Cardiac fibroblast (primary cell): ENCODE measurements around the gene CLTB.

Experiments used
- DNase-seq, 2 donors: peaks; one replicate each; pipeline versions ENCODE4 v3.0.0 to v3.0.0-alpha.2; 2010; ENCODE audit warnings: low read depth in 2 of 2
- H3K4me3 ChIP-seq, 2 donors: replicated peaks in 1 of 2; 1 replicate in 1 of 2; 2 replicates in 1 of 2; pipeline ENCODE4 v1.5.1; 2011; ENCODE audit warnings: low read depth in 2 of 2, low read length in 2 of 2, mild to moderate bottlenecking in 2 of 2, moderate library complexity in 1 of 2
- CTCF ChIP-seq: IDR thresholded peaks from one replicate; pipeline ENCODE4 v1.5.1; 2011; ENCODE audit warnings: low read depth, mild to moderate bottlenecking, low read length, inconsistent platforms

The CLTB gene

GRCh38 chr5:176388003-176388443, 28.3 kb downstream of the CLTB start:
- TF ChIP-seq CTCF, result no peak
- peak; percentile 27 to 30 for DNase-seq
- H3K4me3 ChIP-seq, result peak overlapping the region; percentile 95 to 99

- peak in 1 of 2 donors; percentile 19 for DNase-seq
- H3K4me3 ChIP-seq, result peak overlapping the region; percentile 95 to 99
- no peak for TF ChIP-seq CTCF
Measured at GRCh38 chr5:176387384-176387925, 28.9 kb downstream of the CLTB start.

- TF ChIP-seq CTCF, result no peak
- no peak for DNase-seq
- no peak overlapping the region for H3K4me3 ChIP-seq
Measured at GRCh38 chr5:176386491-176386890, 29.8 kb downstream of the CLTB start.

- TF ChIP-seq CTCF, result no peak
- H3K4me3 ChIP-seq, result no peak overlapping the region
- no peak for DNase-seq
Measured at GRCh38 chr5:176384991-176385390, 31.3 kb downstream of the CLTB start.

GRCh38 chr5:176384366-176384930, 31.9 kb downstream of the CLTB start:
- H3K4me3 ChIP-seq, result no peak overlapping the region
- no peak for DNase-seq
- no peak for TF ChIP-seq CTCF

- TF ChIP-seq CTCF, result no peak
- no peak for DNase-seq
- no peak overlapping the region for H3K4me3 ChIP-seq
Measured at GRCh38 chr5:176383961-176384360, 32.4 kb downstream of the CLTB start.
